Mesenteric fat pad (tissue), 1 donor: ENCODE measurements around the gene FAM83C. TPM values are rescaled to one million over a fixed set of nuclear protein-coding genes. Genes with fewer than 3 reads are reported as not detected.

Source experiments
- DNase-seq: peaks from one replicate; pipeline ENCODE4 v3.0.0-alpha.2; 2020; ENCODE audit warnings: low spot score
- total RNA-seq: library from RNA; stranded (reverse); fragmentation: NEBNext Ultra II Directional; extraction: Animal tissue kit (Norgen Biotek cat#: 25700); gene quantifications from one replicate; pipeline ENCODE4 v1.2.1, GENCODE V29; 2021
- donor health status: DM: yes; HTN: yes; CAD: no.

FAM83C gene
- total RNA-seq, 1 donor from 2014 or later = not detected

DNA sequence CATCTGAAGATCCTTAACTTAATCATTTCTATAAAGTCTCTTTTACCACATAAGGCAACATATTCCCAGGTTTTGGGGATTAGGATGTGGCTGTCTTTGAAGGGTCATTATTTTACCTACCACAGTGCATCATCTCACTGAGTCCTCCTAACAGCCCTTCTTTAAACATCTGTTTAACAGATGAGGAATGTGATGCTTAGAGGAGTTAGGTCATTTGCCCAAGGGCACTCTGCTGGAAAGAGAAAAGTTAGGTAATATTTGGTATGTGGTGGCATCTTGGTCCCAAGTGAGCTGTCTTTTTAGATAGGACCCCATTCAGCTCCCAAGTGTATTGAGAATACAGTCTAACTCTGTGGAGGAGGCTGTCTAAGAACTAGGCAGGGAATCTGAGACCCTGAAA lies 54.7 kb downstream of the FAM83C start:
- DNase-seq = no peak

GRCh38 chr20:35235881-35236280 lies 56.3 kb downstream of the FAM83C start:
- no peak for DNase-seq

Other genes starting within 250 kb of the FAM83C start
- gene TRPC4AP, start 199.6 kb downstream of the FAM83C start, total RNA-seq = 85.2 TPM
- gene EDEM2, start 145.1 kb downstream of the FAM83C start, total RNA-seq = 58.6 TPM
- 103 TPM for gene PROCR, start 120.4 kb downstream of the FAM83C start, total RNA-seq
- 0.35 TPM for gene MMP24, start 65.7 kb downstream of the FAM83C start, total RNA-seq
- 87.6 TPM for gene MMP24OS, start 14.3 kb downstream of the FAM83C start, total RNA-seq
- gene EIF6, start 7.7 kb downstream of the FAM83C start, total RNA-seq = 93.1 TPM
- gene UQCC1, start 119.5 kb upstream of the FAM83C start, total RNA-seq = 37.7 TPM
- gene GDF5, start 145.8 kb upstream of the FAM83C start, total RNA-seq = 2.7 TPM
- gene CEP250, start 163.2 kb upstream of the FAM83C start, total RNA-seq = 19.3 TPM
- not detected for gene C20orf173, start 237.2 kb upstream of the FAM83C start, total RNA-seq
- 138 TPM for gene ERGIC3, start 249.7 kb upstream of the FAM83C start, total RNA-seq